Breast epithelium (tissue), 3 donors: Measurements from ENCODE around the gene PRKAA2.

ENCODE experiments used
- CTCF ChIP-seq, 3 donors: fragments of 450-650 bp; IDR thresholded peaks; one replicate each; pipeline ENCODE4 v1.5.1; 2016 to 2017; ENCODE audit warnings: antibody characterized with exemption in 3 of 3, mild to moderate bottlenecking in 3 of 3, moderate library complexity in 3 of 3
- POLR2A ChIP-seq: fragments of 450-650 bp; IDR thresholded peaks from one replicate; pipeline ENCODE4 v1.6.1; 2016; ENCODE audit warnings: antibody characterized with exemption, mild to moderate bottlenecking, moderate library complexity
- POLR2AphosphoS5 ChIP-seq, 3 donors: sonication (generic); formaldehyde crosslinking; IDR thresholded peaks; one replicate each; pipeline ENCODE4 v1.6.1; 2017; ENCODE audit warnings: antibody characterized with exemption in 3 of 3

GRCh38 chr1:56639211-56639610, 5.9 kb upstream of the PRKAA2 start:
- no peak for TF ChIP-seq POLR2AphosphoS5 (IDR thresholded peaks at IDR 0.05)
- TF ChIP-seq CTCF (IDR thresholded peaks at IDR 0.05) = no peak
- no peak for TF ChIP-seq POLR2A
